Measurements from ENCODE around the gene SAMD13.

Gene SAMD13

GRCh38 chr1:84297546-84298244, 3.8 kb upstream of the SAMD13 start:
- peak overlapping the region; percentile 95 to 97 for H3K4me3 Mint-ChIP-seq
- H3K36me3 Mint-ChIP-seq, result peaks cover 0 to 5% of the 10 kb centered on the region in 2 donors
- H3K27ac Mint-ChIP-seq, result no peak overlapping the region
- peaks cover 0 to 5% of the 10 kb centered on the region in 2 donors for H3K27me3 Mint-ChIP-seq
- DNase-seq, result no peak
- peak in 1 of 2 donors; percentile 8 for ATAC-seq (replicated peaks)
- peaks cover 8 to 21% of the 10 kb centered on the region in 2 donors for H3K4me1 Mint-ChIP-seq
- H3K9me3 Mint-ChIP-seq, result peaks cover 0 to 1% of the 10 kb centered on the region in 2 donors

DNA sequence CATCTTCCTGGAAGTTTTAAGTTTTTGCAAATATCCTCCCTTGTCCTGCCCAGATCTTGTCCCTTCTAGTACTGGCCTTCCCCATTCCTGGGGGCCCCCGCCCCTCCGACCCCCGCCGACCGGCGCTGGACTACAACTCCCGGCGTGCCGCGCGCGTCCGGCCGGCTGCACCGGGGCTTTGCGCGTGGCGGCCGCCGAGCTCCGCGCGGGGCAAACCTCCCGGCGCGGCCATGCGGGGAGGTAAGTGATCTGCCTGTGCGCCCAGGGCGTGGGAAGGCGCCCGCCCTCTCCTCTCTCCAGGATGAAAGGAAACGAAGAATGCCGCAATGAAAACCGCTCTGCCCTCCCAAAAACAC, 3.2 kb upstream of the SAMD13 start:
- peak; percentile 85 to 88 for ATAC-seq (replicated peaks)
- H3K4me3 Mint-ChIP-seq, result peak overlapping the region; percentile 95 to 97
- H3K27ac Mint-ChIP-seq, result peak overlapping the region; percentile 94
- H3K9me3 Mint-ChIP-seq, result peaks cover 0 to 1% of the 10 kb centered on the region in 2 donors
- peaks cover 10 to 27% of the 10 kb centered on the region in 2 donors for H3K4me1 Mint-ChIP-seq
- peaks cover 0 to 5% of the 10 kb centered on the region in 2 donors for H3K27me3 Mint-ChIP-seq
- peak; percentile 27 for DNase-seq
- H3K36me3 Mint-ChIP-seq, result peaks cover 0 to 5% of the 10 kb centered on the region in 2 donors

GRCh38 chr1:84298684-84299535, 2.6 kb upstream of the SAMD13 start:
- Mint-ChIP-seq H3K27ac (peak overlapping the region; percentile 94), H3K9me3 (peaks cover 0 to 1% of the 10 kb centered on the region in 2 donors), H3K27me3 (peaks cover 0 to 5% of the 10 kb centered on the region in 2 donors), H3K36me3 (peaks cover 0 to 5% of the 10 kb centered on the region in 2 donors), H3K4me1 (peaks cover 12 to 30% of the 10 kb centered on the region in 2 donors), H3K4me3 (peak overlapping the region; percentile 95 to 97)
- DNase-seq (peak; percentile 16), ATAC-seq (replicated peaks) (peak; percentile 61 to 67)

DNA sequence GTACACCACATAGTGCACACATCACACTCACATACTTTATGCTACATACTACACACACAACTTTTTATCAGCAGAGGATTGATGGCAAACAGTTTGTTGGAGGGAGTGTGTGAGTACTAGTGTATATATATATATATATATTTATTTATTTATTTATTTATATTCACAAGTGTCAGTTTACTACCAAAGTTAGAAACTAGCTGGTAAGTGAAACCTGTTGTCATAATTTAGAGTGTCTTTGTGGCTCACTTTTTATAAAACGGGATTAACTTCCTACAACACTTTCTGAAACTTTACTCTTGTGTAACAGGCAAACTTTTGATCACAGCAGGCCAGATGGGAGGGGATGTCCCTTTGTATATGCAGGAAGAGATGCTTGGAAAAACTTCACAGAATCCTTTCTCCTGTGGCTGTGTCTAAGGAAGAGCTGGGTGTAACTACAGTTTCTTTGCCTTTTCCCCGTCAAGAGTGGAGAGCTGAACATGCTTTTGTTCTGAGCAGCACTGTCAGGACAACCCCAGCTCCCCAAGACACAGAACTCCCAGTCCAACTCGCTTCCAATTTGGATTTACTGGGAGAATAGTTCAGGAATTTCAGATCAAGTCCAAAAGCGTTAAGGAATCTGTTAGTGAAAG, 1.9 kb upstream of the SAMD13 start:
- peaks cover 0 to 1% of the 10 kb centered on the region in 2 donors for H3K9me3 Mint-ChIP-seq
- no peak for DNase-seq

GRCh38 chr1:84300501-84300900, 1.0 kb upstream of the SAMD13 start:
- no peak overlapping the region for H3K27ac Mint-ChIP-seq
- peaks cover 0 to 1% of the 10 kb centered on the region in 2 donors for H3K9me3 Mint-ChIP-seq
- H3K4me1 Mint-ChIP-seq, result peaks cover 12 to 30% of the 10 kb centered on the region in 2 donors
- peaks cover 0 to 5% of the 10 kb centered on the region in 2 donors for H3K36me3 Mint-ChIP-seq
- H3K4me3 Mint-ChIP-seq, result no peak overlapping the region
- no peak for DNase-seq
- ATAC-seq (replicated peaks), result no peak
- peaks cover 0 to 5% of the 10 kb centered on the region in 2 donors for H3K27me3 Mint-ChIP-seq

More for the DNA sequence above, 1.9 kb upstream of the SAMD13 start:
- no peak for ATAC-seq (replicated peaks)
- Mint-ChIP-seq H3K36me3 (peaks cover 0 to 5% of the 10 kb centered on the region in 2 donors), H3K4me3 (peak overlapping the region; percentile 95 to 97), H3K27ac (peak overlapping the region; percentile 94), H3K4me1 (peaks cover 12 to 30% of the 10 kb centered on the region in 2 donors), H3K27me3 (peaks cover 0 to 5% of the 10 kb centered on the region in 2 donors)

DNA sequence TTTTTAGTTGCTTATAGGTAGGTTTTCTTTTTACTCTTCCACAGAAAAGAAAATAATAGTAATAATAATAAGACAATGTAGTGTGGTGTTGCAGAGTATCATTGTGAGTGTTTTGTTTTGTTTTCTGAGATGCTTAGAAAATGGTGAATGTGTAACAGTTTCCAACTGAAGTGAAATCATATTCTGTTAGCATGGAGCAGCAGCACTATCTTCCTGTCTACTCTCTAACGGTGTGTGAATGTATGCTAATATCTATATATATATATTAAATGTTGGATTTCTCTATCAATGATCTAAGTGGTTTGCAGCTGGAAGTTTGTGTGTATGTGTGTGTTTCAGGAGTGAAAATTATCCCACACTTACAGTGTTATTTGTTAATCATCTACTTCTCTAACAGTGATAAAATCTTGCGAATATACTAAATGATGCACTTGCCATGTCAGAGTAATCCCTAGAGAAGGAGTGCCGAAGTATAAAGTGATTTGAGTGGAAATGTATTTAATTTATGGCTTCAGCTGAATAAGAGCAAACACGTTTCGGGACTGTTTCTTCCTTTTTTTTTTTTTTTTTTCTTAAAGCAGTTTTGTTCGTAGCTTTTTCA, 377 bp downstream of the SAMD13 start:
- ATAC-seq (replicated peaks) (no peak), DNase-seq (no peak)
- peaks cover 0 to 5% of the 10 kb centered on the region in 2 donors for H3K27me3 Mint-ChIP-seq
- H3K9me3 Mint-ChIP-seq, result peaks cover 0 to 1% of the 10 kb centered on the region in 2 donors
- H3K4me1 Mint-ChIP-seq, result peaks cover 12 to 30% of the 10 kb centered on the region in 2 donors
- peak overlapping the region; percentile 63 to 81 for H3K4me3 Mint-ChIP-seq
- H3K27ac Mint-ChIP-seq, result no peak overlapping the region
- H3K36me3 Mint-ChIP-seq, result peaks cover 1 to 5% of the 10 kb centered on the region in 2 donors

- peaks cover 6 to 10% of the 10 kb centered on the region in 2 donors for H3K36me3 Mint-ChIP-seq
- peaks cover 5 to 9% of the 10 kb centered on the region in 2 donors for H3K9me3 Mint-ChIP-seq
- H3K4me3 Mint-ChIP-seq, result peak overlapping the region; percentile 63 to 81
- DNase-seq (no peak), ATAC-seq (replicated peaks) (no peak)
- peaks cover 12 to 23% of the 10 kb centered on the region in 2 donors for H3K4me1 Mint-ChIP-seq
- peaks cover 0 to 5% of the 10 kb centered on the region in 2 donors for H3K27me3 Mint-ChIP-seq
- peak overlapping the region; percentile 1 for H3K27ac Mint-ChIP-seq
Measured at GRCh38 chr1:84303314-84303830, 1.9 kb downstream of the SAMD13 start.

- Mint-ChIP-seq H3K27ac (no peak overlapping the region), H3K9me3 (peaks cover 5 to 9% of the 10 kb centered on the region in 2 donors), H3K4me1 (peaks cover 6 to 13% of the 10 kb centered on the region in 2 donors), H3K4me3 (no peak overlapping the region), H3K36me3 (peaks cover 2 to 10% of the 10 kb centered on the region in 2 donors), H3K27me3 (no peaks in the 10 kb centered on the region)
- DNase-seq (no peak), ATAC-seq (replicated peaks) (no peak)
Measured at GRCh38 chr1:84307398-84307797, 5.9 kb downstream of the SAMD13 start.

DNA sequence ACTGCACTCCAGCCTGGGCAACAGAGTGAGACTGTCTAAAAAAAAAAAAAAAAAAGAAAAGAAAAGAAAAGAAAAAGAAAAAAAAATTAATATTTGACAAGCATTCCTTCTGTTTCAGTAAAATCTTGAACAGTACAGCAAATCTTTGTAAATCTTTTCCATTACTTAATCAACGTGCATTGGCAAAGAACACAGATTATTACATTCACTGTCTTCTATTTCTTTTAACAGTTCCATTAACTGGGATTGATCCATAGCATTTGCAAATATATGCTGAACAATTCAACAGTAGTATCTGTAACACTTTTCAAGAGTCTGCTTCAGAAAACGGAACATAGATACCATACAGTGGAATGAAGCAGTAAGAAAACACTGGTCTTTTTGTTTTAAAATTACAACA, 9.8 kb downstream of the SAMD13 start:
- no peaks in the 10 kb centered on the region for H3K4me1 Mint-ChIP-seq
- H3K36me3 Mint-ChIP-seq, result peaks cover 2 to 10% of the 10 kb centered on the region in 2 donors
- H3K27ac Mint-ChIP-seq, result no peak overlapping the region

GRCh38 chr1:84319662-84320061, 18.2 kb downstream of the SAMD13 start:
- H3K4me1 Mint-ChIP-seq, result peaks cover 0 to 8% of the 10 kb centered on the region in 2 donors
- DNase-seq, result no peak
- no peaks in the 10 kb centered on the region for H3K27me3 Mint-ChIP-seq
- H3K9me3 Mint-ChIP-seq, result peaks cover 3 to 5% of the 10 kb centered on the region in 2 donors
- ATAC-seq (replicated peaks), result no peak
- H3K36me3 Mint-ChIP-seq, result peaks cover 0 to 1% of the 10 kb centered on the region in 2 donors
- no peak overlapping the region for H3K27ac Mint-ChIP-seq
- H3K4me3 Mint-ChIP-seq, result no peak overlapping the region

More for the DNA sequence above, 9.8 kb downstream of the SAMD13 start:
- no peak overlapping the region for H3K4me3 Mint-ChIP-seq
- ATAC-seq (replicated peaks), result no peak
- H3K27me3 Mint-ChIP-seq, result no peaks in the 10 kb centered on the region
- no peak for DNase-seq
- H3K9me3 Mint-ChIP-seq, result peaks cover 5 to 10% of the 10 kb centered on the region in 2 donors

DNA sequence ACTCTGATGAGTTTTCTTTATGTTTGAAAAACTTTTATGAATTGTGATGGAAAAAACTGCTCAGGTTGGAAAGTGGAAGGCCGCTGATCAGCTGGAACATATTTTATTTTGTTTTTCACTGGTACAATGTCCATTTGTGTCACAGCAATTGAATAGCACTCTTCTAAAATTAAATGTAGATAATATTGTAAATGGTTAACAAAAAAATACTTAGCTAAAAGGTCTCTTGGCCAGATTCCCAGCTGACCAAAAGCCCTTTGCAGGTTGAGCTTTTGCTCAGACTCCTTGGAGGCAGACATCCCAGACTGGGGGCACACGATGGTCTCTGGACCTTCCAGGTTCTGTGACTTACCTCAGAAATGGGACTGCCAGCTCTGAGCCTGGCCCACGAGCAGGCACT, 26.3 kb downstream of the SAMD13 start:
- no peak for ATAC-seq (replicated peaks)
- H3K27me3 Mint-ChIP-seq, result no peaks in the 10 kb centered on the region
- H3K4me3 Mint-ChIP-seq, result no peak overlapping the region
- H3K36me3 Mint-ChIP-seq, result no peaks in the 10 kb centered on the region
- no peak for DNase-seq
- H3K27ac Mint-ChIP-seq, result no peak overlapping the region
- H3K4me1 Mint-ChIP-seq, result no peaks in the 10 kb centered on the region
- H3K9me3 Mint-ChIP-seq, result no peaks in the 10 kb centered on the region

DNA sequence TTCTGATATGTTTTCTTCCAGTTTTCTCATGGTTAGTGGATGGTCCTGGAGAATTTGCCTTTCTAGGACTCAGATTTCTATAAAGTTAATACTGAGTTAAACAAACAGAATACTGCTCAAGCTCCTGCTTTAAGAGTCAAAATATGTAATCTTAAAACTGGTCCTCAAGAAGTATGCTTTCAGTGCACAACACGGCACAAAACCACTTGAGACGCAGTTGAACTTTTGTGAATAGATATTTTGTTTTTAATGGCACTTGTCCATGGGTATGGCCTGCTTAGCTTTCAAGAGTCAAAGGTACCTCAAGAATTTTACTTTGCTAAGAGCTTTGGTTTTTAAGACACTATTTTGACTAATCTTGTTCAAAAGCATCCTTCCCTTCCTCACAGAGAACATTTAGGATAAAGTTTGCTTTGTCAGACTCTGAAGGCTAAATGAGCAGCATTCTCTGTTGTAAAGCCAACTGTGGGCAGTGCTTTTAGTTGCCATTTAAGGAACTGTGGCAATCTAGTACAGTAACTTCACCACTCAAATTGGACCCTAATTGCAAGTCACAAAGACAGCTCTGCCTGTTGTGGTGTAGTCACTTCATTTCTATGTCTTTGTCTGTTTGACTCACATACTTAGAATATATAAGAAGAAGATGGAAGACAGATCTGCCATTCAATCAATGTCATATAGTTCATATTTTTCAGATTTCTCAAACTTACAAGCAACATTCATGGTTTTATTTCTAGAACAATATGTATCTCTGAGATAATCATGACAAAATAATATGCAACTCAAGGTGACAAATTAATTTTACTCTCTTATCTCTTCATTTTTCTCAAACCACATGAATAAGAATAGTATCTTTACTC, 28.8 kb downstream of the SAMD13 start:
- H3K9me3 Mint-ChIP-seq, result no peaks in the 10 kb centered on the region
- no peak overlapping the region for H3K4me3 Mint-ChIP-seq
- no peak overlapping the region for H3K27ac Mint-ChIP-seq
- H3K36me3 Mint-ChIP-seq, result no peaks in the 10 kb centered on the region
- peaks cover 0 to 9% of the 10 kb centered on the region in 2 donors for H3K4me1 Mint-ChIP-seq
- DNase-seq (no peak), ATAC-seq (replicated peaks) (no peak)
- H3K27me3 Mint-ChIP-seq, result no peaks in the 10 kb centered on the region

DNA sequence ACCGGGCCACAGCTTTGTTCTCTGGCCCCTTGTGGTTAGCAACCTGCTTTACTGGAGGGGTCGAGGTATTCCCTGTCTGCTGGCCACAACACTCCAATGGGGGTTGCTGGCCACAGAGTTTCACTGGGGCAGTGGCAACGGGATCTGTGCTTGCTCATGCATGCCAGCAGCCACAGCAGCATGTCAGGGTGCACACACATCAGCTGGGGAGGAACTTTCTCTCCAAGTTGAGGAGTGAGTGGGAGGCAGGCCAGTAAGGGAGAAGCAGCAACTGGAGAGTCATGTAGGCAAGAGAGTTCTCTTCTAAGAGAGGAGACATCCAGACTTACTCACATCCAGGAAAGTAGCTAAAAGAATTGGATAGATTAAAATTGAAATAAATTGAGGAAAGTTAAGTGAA, 38.0 kb downstream of the SAMD13 start:
- H3K4me3 Mint-ChIP-seq, result no peak overlapping the region
- ATAC-seq (replicated peaks) (no peak), DNase-seq (no peak)
- peaks cover 6 to 11% of the 10 kb centered on the region in 2 donors for H3K36me3 Mint-ChIP-seq
- peaks cover 14 to 19% of the 10 kb centered on the region in 2 donors for H3K9me3 Mint-ChIP-seq
- peaks cover 0 to 10% of the 10 kb centered on the region in 2 donors for H3K4me1 Mint-ChIP-seq
- H3K27me3 Mint-ChIP-seq, result peaks cover 0 to 9% of the 10 kb centered on the region in 2 donors
- H3K27ac Mint-ChIP-seq, result no peak overlapping the region

All from stimulated activated naive B cell treated with anti-CD40 and anti-IgM and Interleukin-4, amounts not matched to agents 10 μg/mL and 1 μg/mL and 100 μg/mL, for 72 hours (primary cell).